SH-SY5Y (cell line): Measurements from ENCODE around the gene ZNF699.

Source experiments
- GATA2 ChIP-seq: IDR thresholded peaks from 2 replicates; pipeline ENCODE4 v1.6.1; 2011; ENCODE audit warnings: mild to moderate bottlenecking, low read depth, low read length
- GATA3 ChIP-seq: IDR thresholded peaks from 2 replicates; pipeline ENCODE4 v1.6.1; 2011; ENCODE audit warnings: low read depth, mild to moderate bottlenecking, low read length, moderate library complexity

- no peak for TF ChIP-seq GATA2
- TF ChIP-seq GATA3, result no peak
These were observed 13.9 kb upstream of the ZNF699 start for GRCh38 chr19:9323557-9323918.
